HL-60 (cell line): ENCODE data around the gene CHMP6.

Experiments used
- DNase-seq, 2 experiments: peaks; one replicate each; pipeline ENCODE4 v3.0.0-alpha.2; 2010 to 2020; ENCODE audit warnings: low read depth in 1 of 2, low spot score in 1 of 2
- H3K27ac ChIP-seq: fragments of 250-450 bp; sonication (Bioruptor Pico); replicated peaks from 2 replicates; pipeline ENCODE4 v1.5.1; 2020; ENCODE audit warnings: mild to moderate bottlenecking, moderate library complexity
- H3K27me3 ChIP-seq: fragments of 250-450 bp; sonication (Bioruptor Pico); 2 replicates; pipeline ENCODE4 v1.5.1; 2021; ENCODE audit warnings: mild to moderate bottlenecking, moderate library complexity; ENCODE audit not compliant: insufficient read depth, poor library complexity, severe bottlenecking
- H3K4me3 ChIP-seq: replicated peaks from 2 replicates; pipeline ENCODE4 v1.5.1; 2011; ENCODE audit warnings: mild to moderate bottlenecking, control low read depth, low read length; ENCODE audit not compliant: insufficient read depth
- CTCF ChIP-seq: IDR thresholded peaks from one replicate; pipeline ENCODE4 v1.5.1; 2011; ENCODE audit warnings: low read length, control low read depth, inconsistent platforms; ENCODE audit not compliant: insufficient read depth
- GABPA ChIP-seq: IDR thresholded peaks from 2 replicates; pipeline ENCODE4 v1.6.1; 2012; ENCODE audit warnings: low read depth
- POLR2AphosphoS5 ChIP-seq: IDR thresholded peaks from 2 replicates; pipeline ENCODE4 v1.6.1; 2012; ENCODE audit warnings: low read depth
- REST ChIP-seq: IDR thresholded peaks from 2 replicates; pipeline ENCODE4 v1.6.1; 2012; ENCODE audit warnings: low read depth; ENCODE audit not compliant: insufficient replicate concordance
- SPI1 ChIP-seq: IDR thresholded peaks from 2 replicates; pipeline ENCODE4 v1.6.1; 2012; ENCODE audit warnings: low read depth, mild to moderate bottlenecking, borderline replicate concordance

Gene CHMP6

GRCh38 chr17:81002013-81002384, 10.4 kb downstream of the CHMP6 start:
- TF ChIP-seq SPI1: no peak
- TF ChIP-seq POLR2AphosphoS5: no peak
- no peak for TF ChIP-seq REST
- no peak for TF ChIP-seq CTCF
- TF ChIP-seq GABPA: no peak
- Histone ChIP-seq H3K27me3 (peaks cover 9% of the 10 kb centered on the region), H3K4me3 (no peak overlapping the region), H3K27ac (no peak overlapping the region)
- no peak for DNase-seq

- H3K4me3 ChIP-seq: no peak overlapping the region
- no peak for TF ChIP-seq GABPA
- no peak for TF ChIP-seq POLR2AphosphoS5
- TF ChIP-seq SPI1: no peak
- TF ChIP-seq CTCF: no peak
- TF ChIP-seq REST: no peak
- H3K27me3 ChIP-seq: peaks cover 9% of the 10 kb centered on the region
- DNase-seq: no peak
- H3K27ac ChIP-seq: no peak overlapping the region
Observed at GRCh38 chr17:81002409-81003361, 11.0 kb downstream of the CHMP6 start.

- no peak overlapping the region for H3K4me3 ChIP-seq
- H3K27me3 ChIP-seq: peaks cover 9% of the 10 kb centered on the region
- no peak for DNase-seq
- TF ChIP-seq GABPA (no peak), SPI1 (no peak), POLR2AphosphoS5 (no peak), CTCF (no peak), REST (no peak)
- no peak overlapping the region for H3K27ac ChIP-seq
Observed at GRCh38 chr17:81003711-81004475, 12.3 kb downstream of the CHMP6 start.
